ENCODE data around the gene KSR1.
"Not testable (repeated sequence)": the region's sequence is repeated elsewhere in the genome, so short reads cannot be mapped to it uniquely, and the experiment has no call there.

KSR1 gene

DNA sequence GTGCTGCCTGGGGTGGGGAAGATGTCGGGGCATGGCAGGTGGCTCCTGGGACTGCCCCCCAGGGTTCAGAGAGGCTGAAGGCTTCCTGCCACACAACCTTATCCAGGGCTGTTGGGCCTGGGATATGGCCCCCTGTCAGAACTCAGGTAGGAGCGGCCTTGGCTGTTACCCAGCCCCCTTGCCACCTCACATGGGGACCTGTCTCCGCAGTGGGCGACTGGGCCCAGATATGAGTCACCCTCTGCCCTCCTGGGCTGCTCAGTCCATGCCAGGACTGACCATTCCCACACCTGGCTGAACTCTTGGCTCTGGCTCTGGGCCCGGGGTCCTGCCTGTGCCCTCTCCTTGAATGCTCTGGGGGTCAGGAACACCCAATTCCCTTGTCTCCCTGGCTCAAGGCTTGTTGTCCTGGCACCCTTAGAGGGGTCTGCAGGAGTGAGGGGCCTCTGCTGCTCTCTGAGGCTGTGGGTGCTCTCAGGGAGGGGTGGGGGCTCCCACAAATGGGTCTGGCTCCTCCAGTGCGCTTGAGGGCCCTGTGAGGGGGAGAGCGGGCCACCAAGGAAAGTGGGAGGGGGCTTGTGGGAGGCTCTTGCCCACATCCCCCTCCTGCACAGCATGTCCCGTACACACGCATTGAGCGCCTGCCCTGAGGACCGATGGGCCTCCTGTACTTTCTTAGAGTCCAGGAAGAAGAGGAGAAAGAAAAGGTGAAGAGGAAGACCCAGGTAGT is 210.7 kb downstream of the KSR1 start:
- no peak for DNase-seq

DNA sequence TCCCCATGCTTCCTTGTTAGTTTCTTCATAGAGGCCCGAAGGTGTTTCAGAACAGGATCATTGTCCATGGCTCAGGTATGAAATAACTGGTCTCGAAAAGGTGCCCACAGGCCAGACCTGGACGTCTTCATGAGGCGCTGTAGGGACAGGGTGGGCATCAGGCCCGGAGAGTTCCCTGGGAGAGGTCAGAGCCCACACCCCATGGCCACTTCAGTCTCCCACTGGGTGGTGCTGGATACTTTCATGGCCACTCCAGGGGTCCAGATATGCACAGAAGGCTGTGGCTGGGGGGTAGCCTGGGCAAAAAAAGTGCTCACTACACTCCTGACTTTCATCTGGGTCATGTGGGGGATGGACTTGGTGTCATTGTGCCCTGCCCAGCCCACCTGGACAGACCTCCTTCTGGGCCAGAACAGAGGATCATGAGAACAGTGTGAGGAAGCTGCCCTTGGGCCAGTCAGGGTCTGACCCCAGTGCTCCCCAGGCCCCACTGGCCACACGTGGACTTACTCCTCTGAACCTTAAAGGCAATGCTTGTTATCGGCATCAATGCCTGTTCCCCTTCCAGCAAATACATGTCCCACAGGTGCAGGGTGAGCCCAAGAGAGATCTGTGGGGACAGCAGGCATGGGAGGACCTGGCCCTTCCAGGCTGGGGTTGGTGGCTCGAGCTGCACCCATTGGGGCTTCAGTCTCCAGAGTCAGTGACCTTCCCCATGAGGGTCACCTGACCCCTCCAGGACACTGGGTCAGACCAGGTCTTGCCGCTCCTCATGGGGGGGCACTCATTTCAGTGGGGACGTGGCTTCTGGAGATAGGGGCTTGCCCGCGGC is 211.6 kb downstream of the KSR1 start:
- DNase-seq: no peak

DNA sequence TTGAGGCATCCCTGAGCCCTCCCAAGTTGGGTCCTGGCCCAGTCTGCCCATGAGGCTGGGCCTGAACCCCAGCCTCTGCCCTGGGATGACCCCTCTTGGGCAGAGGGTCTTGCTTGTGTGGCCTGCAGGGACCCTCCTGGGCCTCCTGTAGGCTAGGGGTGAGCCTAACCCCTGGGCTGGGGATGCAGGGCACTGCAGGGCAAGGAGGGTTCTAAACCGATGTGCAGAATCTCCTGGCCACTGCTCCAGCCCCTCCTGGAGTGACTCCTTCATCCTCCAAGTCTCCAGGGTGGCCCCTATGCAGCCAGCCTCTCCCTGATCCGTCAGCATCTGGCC is 212.2 kb downstream of the KSR1 start:
- no peak for DNase-seq

DNA sequence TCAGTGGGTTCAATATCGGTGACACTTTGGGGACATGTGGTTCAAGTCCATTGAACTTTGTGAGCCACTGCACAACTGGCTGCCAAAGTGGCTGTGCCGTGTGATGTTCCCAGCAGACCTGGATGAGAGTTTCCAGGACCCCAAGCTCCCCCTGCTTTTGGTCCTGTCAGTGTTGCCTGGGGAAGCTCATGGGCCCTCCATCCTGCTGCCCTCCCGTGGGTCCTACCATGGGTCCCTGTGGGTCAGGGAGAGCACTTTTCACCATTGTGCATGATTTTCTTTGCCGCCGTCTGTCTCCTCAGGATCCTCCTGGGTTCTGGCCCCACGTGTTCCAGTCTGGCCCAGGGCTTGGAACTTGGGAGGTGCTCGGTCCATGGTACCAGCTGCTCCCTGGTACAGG is 212.9 kb downstream of the KSR1 start:
- DNase-seq: no peak

DNA sequence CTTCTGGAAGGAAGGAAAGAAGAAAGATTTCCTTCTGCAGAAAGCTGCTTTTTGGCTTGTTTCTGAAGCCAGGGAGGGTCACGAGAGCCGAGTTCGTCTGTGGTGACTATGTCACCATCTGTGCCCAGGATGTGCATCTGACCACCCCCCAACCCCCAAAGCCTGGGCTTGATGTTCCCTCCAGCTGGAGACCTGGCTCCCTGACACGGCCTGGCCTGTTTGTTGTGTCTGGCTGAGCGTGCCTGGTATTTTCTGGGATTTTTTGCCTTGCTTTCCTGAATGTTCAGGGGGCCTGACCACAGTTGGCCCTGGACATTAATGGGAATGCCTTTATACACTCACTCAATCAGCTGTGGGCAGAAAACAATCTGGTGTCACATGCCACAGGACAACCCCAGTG is 213.6 kb downstream of the KSR1 start:
- DNase-seq: no peak

DNA sequence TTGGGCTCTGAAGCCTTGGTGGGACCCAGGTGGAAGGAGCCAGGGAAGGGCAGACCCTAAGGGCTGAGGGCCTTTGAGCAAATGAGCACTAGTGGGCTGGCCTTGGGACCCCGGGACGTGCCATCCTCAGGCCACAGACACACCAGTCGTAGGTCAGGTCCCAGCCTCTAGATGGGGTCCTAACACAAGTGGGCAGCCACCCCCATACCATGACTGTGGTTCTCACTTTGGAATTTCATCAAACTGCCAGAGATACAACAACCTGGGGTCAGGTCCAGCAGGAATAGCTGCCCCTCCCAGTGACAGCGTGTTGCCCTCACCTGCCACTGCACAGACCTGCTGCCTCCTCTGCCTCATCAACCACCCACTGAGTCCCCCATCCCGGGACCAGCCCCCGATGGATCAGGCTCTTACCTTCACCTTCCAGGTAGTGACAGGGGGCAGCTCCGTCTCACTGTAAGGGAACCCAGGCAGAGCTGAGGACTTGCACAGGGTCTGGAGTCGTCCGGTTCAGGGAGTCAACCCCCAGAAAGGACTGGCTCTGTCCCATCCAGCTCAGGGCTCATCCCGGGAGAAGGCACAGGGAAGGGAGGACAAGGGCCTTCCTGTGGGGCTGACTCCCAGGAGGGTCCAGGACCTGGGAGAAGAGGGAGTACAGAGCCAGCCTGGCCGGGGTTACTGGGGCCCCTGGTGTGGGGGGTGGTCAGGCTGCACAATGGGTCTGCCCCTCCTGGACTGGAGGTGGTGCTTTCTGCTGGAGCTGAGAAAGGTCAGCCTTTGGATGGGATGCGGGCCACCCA is 214.7 kb downstream of the KSR1 start:
- no peak for DNase-seq

DNA sequence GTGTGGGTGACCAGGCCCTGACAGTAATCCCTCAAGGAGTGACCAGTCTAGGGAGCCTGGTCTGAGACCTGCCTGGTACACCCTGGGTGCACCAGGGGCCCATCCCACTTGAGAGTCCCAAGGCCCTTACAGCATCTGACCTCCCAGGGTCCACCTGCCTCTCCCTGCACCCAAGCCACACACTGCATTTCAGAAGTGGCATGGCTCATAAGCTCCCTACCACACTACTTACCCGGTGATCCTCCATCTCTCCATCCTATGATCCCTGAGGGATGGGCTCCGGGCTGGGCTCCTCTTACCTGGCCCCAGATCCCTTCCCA is 215.3 kb downstream of the KSR1 start:
- no peak for DNase-seq

DNA sequence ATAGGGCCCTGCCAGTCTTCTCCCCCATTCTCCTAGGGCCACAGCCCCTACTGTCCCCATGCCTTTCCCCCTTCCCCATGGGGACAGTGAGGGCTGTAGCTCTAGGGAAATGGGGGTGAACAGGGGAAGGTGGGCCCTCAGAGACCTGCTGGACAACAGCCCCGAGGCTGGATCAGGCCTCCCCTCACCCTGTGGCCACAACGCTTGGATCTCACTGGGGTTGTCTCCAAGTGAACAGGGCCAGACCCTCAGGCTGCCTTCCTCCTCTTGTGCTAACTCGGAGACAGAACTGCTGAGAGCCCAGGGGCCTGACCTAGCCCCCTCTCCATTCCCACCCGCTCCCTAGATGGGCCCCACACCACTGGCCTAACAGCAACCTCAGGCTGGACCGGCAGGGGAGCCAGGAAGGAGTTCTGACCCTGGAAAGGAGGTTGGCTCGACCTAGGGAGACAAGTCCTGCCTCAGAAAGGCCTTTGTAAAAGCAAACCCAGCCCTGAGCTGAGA is 215.8 kb downstream of the KSR1 start:
- not testable (repeated sequence) for DNase-seq

DNA sequence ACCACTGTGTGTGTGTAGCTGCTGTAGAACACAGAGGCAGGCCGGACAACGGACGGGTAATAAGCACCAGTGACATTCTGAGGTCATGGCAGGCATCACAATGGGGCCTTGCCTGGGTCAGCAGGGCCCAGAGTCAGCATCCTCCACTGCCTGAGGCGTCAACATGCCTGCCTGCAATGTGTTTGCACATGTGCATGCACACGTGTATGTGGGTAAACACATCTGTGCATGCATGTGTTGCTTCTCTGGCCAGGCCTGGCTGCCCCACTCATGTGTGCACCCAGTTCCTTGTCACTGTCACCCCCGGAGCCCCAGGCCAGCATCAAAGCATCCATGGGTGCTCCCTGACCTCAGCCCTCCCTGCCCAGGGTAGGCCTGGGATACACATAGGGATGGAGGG is 218.1 kb downstream of the KSR1 start:
- no peak for DNase-seq

Measured in central memory CD4-positive, alpha-beta T cell (primary cell).